Measurements from ENCODE around the gene ZBBX.

DNA sequence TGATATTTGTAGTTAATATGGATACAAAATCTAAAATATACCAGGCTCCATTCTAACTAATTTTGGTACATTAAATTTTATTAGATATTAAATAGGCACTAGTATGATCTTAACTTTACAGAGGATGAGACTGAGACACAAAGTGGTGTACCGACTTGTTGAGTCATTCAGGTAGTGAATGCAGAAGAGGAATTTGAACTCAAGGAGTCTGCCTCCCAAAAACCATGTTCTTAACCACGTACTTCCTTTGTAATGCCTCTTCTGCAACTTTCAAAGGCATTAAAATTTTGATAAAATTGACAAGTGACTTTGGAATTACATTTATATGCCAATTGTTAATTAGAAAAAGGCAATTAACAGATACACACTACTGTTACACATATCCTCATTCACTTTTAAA lies 61.8 kb downstream of the ZBBX start:
- TF ChIP-seq CTCF (conservative IDR thresholded peaks at IDR 0.05; ENCODE audit: low read depth, low read length) (no peak), EZH2 (IDR thresholded peaks at IDR 0.05; ENCODE audit: borderline replicate concordance, low read depth, low read length, poor library complexity, severe bottlenecking) (no peak)
